Measurements from ENCODE around the gene GPR62. TPM values are rescaled to one million over a fixed set of nuclear protein-coding genes. Genes with fewer than 3 reads are reported as not detected.
A peak's percentile ranks its signal among the peaks of the same experiment; 100 is the strongest.
"Not testable (repeated sequence)": the region's sequence is repeated elsewhere in the genome, so short reads cannot be mapped to it uniquely, and the experiment has no call there.

GPR62 gene
- total RNA-seq, 1 experiment from 2014 or later = 0.02 TPM

- DNase-seq (ENCODE audit: low read depth) = no peak
Observed at GRCh38 chr3:51970606-51971300, 15.6 kb downstream of the GPR62 start.

DNA sequence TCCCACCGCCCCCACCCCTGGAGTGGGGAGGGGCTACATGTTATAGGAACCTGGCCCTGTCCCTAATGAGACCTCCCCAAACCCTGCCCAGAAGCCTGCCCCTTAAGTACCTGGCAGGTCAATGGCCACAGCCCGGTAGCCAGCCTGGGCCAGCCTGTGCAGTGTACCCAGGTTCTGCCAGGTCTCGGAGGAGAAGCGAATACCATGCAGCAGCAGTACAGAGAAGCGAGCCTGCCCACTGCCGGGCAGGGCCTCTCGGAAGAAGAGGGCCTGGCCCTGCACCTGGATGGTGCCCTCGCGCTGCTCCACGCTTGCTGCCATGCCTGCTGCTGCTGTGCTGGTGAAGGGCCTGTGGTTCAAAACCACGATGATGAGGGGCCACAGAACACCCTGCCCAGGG lies 16.2 kb downstream of the GPR62 start:
- DNase-seq (ENCODE audit: low read depth) = no peak

DNA sequence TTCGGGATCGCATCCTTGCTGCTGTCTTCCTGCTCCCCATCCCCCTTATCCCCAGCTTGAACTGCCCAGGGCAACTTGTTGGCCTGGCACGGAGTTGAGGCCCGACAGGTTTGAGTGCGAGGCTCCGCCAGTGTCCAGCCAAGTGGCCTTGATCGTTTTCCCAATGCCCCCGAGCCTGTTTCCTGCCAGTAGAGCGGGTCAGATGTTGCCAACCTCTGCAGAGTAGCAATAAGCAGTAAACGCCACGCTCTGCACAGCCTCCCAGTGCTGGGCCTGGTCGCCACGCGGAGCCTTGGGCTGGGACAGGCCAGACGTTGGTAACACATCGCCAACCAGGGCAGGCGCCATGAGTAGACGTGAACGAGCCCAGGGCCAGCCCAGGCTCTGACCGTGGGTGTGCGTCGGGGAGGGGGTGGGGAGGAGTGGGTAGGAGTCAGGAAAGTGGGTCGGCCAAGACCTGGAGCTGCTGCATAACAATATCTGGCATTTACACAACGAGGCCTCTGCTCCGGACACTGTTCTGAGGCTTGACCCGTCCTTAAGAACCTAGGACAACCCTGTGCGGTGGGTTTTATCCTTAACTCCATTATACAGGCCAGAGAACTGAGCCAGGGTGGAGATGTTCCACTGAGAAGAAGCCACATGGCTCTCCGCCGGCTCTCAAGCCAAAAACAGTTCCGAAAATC lies 19.2 kb downstream of the GPR62 start:
- no peak for DNase-seq (ENCODE audit: low read depth)

DNA sequence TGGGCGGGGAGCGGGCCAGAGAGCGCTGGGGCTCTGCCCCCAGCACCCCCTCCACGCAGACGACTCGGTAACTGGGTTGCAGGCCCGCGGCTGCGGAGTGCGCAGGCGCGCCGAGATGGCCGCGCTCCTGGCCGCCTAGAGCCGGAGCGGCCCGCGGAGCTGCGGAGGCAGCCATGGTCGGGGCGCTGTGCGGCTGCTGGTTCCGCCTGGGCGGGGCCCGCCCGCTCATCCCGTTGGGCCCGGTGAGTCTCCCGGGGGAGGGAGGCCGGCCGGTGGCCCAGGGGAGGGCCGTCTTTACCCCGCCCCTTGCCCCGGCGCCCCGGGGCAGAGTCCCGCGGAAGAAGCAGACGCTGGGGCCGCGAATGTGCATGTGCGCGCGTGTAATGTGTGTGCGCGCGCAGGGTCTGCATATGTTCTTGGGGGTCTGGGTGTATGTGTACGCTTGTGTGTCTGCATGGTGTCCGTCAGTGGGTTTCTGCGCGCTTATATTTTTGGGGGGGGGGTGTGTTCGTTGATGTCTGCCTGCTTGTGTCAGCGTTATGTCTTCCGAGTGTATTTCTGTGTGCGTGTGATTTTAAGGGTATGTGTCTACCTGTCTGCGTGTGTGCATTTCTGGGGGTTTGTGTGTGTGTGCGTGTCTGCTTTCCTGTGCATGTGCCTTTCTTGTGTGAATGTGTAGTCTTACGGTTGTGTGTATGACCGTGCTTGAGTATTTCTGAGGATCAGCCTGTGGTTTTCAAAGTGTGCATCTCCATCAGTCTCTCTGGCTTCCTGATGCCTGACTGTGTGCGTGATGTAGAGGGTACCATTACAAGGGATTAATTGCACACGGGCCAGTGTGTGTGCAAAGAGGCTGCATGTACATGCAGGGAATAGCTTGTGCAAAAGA lies 20.0 kb downstream of the GPR62 start, which contains the start of gene ABHD14A:
TSS of gene ABHD14A (plus strand) at position 102 of the 889 bp plus-strand sequence. CDS start at position 174, 72 bp downstream.
- DNase-seq (ENCODE audit: low read depth) = peak; percentile 54

DNA sequence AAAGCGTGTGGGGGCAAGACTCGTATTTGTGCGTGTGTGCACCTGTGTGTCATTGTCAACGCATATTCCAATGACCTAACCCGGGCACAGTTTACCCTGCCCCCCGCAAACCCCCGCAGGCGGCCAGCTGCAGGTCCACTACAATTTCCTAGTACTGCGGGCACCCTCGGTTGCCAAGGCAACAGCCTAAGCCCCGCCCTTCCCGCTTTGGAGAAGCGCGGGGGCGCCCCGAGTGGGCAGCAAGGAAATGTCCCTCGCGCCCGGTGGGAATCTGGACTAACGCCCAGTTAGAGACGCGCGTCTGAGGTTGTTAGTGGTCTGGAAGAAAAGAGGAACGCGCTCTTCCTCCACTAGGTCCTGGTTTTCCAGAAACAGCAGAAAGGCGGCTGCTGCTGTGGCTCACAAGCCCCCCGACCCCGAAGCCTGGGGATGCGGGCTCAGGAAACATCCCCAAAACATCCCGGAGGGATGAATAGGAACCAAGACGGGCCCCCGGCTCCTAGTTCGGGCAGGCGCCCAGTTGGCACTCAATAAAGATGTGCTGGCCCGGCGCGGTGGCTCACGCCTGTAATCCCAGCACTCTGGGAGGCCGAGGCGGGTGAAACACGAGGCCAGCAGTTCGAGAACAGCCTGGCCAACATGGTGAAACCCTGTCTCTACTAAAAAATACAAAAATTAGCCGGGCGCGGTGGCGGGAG lies 20.8 kb downstream of the GPR62 start:
- peak; percentile 43 for DNase-seq (ENCODE audit: low read depth)

GRCh38 chr3:51977446-51978142 lies 22.4 kb downstream of the GPR62 start:
- no peak for DNase-seq (ENCODE audit: low read depth)

GRCh38 chr3:51978143-51978502 lies 22.9 kb downstream of the GPR62 start:
- no peak for DNase-seq (ENCODE audit: low read depth)

DNA sequence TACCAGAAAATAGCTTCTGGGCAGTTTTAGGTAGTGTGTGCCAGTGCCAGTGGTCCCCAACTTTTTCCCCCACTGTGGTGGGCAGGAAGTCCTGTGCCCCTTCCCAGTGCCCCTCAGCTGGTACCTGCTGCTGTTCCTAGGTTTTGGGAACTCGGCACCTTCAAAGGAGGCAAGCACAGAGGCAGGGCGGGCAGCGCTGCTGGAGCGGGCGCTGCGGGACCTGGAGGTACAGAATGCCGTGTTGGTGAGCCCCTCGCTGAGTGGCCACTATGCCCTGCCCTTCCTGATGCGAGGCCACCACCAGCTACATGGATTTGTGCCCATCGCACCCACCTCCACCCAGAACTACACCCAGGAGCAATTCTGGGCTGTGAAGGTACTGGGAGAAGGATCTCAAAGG lies 25.1 kb downstream of the GPR62 start:
- DNase-seq (ENCODE audit: low read depth) = no peak

DNA sequence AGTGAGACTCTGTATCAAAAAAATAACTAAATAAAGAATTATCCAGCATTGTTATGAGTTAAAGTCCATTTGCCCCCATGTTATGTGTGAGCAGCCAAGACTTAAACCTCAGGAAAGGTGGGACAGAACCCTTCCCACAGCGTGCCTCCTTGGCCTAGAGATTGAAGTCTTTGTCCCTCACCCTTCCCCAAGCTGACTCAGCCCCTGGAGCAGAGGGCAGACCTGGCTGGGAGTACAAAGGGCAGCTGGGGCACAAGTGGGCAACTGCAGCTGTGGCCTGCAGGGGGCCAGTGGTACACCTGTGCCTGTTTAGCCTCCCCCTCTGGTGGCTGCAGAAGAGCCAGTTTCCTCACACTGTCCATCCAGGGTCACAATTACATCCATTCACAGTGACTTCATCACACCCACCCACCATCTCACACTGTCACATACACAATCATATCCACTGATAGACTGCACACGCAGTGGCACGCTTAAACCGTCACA lies 27.2 kb downstream of the GPR62 start:
- DNase-seq (ENCODE audit: low read depth) = peak; percentile 49

GRCh38 chr3:51982838-51983577 lies 27.8 kb downstream of the GPR62 start, which contains the start of gene ACY1:
ACY1 (plus strand) TSS chr3:51983535; CDS start chr3:51984065, 530 bp downstream.
- peak; percentile 81 for DNase-seq (ENCODE audit: low read depth)

DNA sequence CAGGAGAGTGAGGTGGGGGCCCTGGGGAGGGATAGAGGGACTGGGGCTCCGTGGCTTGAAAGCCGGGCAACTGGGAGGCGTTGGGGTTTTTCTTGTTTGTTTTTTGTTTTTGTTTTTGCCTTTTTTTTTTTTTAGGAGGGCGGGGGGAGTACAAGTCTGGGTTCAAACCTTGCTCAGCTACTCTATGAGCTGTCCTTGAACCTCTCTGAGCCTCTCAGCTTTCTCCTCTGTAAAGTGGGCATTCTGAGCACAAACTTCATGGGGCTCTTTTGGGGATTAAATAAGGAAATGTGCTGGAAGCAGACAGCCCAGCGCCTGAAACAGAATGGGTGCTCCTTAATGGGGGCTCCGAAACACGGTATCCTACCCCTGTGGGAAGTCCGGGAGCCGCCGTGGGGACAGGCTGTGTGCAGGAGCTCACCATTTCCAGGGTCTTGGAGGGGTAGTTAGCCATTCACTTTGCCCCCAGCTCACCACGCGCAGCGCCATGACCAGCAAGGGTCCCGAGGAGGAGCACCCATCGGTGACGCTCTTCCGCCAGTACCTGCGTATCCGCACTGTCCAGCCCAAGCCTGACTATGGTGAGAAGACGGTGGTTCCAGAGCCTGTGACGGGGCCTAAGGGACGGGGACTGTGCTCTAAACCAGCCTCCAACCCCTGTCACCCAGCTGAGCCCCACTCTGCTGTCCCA lies 28.5 kb downstream of the GPR62 start:
- no peak for DNase-seq (ENCODE audit: low read depth)

GRCh38 chr3:51984269-51984647 lies 29.1 kb downstream of the GPR62 start:
- no peak for DNase-seq (ENCODE audit: low read depth)

- no peak for DNase-seq (ENCODE audit: low read depth)
Observed at GRCh38 chr3:51985063-51985462, 29.9 kb downstream of the GPR62 start.

GRCh38 chr3:51986010-51986947 lies 31.1 kb downstream of the GPR62 start:
- DNase-seq (ENCODE audit: low read depth) = no peak

DNA sequence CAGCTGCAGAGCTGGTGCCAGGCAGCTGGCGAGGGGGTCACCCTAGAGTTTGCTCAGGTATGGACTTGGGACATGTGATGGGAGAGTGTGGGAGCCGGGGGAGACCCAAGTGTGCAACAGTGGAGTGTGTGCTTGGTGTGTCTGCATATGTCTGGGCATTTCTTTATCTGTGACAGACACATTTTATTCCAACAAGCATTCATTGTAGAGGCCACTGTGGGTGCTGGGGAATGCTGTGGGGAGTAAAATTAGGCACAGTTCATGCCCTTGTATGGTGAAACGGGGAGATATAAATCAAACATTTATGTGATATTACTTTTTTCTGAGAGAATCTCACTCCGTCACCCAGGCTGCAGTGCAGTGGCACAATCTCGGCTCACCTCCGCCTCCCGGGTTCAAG lies 32.4 kb downstream of the GPR62 start:
- no peak for DNase-seq (ENCODE audit: low read depth)

DNA sequence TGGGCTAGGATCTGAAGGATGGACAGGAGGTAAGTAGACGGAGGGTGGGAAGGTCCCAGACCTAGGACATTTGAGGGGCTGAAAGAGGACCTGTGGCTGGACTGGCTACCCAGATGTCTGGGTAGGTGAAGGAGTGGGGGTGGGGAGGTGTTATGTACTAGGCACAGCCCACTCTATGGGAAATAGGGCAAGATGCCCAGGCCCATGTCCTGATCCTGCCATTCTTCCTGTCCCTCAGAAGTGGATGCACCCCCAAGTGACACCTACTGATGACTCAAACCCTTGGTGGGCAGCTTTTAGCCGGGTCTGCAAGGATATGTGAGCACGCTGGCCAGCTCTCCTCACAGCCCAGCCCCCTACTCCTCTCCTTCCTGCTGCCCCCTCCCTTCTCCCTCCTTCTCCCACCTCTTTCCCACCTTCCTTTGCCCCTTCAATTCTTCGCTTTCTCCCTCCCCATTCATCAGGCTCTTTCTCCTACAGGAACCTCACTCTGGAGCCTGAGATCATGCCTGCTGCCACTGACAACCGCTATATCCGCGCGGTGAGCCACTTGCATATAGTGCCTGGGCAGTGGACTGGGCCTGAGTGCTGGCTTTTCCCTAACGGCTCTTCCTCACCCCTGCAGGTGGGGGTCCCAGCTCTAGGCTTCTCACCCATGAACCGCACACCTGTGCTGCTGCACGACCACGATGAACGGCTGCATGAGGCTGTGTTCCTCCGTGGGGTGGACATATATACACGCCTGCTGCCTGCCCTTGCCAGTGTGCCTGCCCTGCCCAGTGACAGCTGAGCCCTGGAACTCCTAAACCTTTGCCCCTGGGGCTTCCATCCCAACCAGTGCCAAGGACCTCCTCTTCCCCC lies 33.3 kb downstream of the GPR62 start:
- no peak for DNase-seq (ENCODE audit: low read depth)

DNA sequence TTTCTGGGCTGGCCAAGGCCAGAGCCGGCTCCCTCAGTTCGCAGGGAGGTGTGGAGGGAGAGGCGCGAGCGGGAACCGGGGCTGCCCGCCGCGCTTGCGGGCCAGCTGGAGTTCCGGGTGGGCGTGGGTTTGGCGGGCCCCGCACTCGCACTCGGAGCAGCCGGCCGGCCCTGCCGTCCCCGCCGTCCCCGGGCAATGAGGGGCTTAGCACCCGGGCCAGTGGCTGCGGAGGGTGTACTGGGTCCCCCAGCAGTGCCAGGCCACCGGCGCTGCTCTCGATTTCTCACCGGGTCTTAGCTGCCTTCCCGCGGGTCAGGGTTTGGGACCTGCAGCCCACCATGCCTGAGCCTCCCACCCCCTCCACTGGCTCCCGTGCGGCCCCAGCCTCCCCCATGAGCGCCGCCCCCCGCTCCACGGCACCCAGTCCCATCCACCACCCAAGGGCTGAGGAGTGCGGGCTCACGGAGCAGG lies 35.4 kb downstream of the GPR62 start:
- DNase-seq (ENCODE audit: low read depth) = not testable (repeated sequence)

All from M059J (cell line).